SK-N-SH treated with all-trans-retinoic acid at 6 μM for 48 hours (cell line): ENCODE results near the gene C17orf114.

Source experiments
- ATAC-seq: fragments of 200-7000 bp; cut with Tn5 transposase; 3 replicates; pipeline ENCODE4 v1.9.1; 2020; ENCODE audit warnings: mild to moderate bottlenecking, moderate library complexity
- ARNTL ChIP-seq: fragments of 450-650 bp; formaldehyde crosslinking; IDR thresholded peaks from 2 replicates; pipeline ENCODE4 v1.5.0; 2020; ENCODE audit warnings: low read depth, mild to moderate bottlenecking, moderate library complexity, borderline replicate concordance
- CREB5 ChIP-seq: fragments of 250-450 bp; sonication (Bioruptor Pico); IDR thresholded peaks from 2 replicates; pipeline ENCODE4 v1.5.1; 2020; ENCODE audit warnings: low read depth, mild to moderate bottlenecking, moderate library complexity
- CSDC2 ChIP-seq: fragments of 250-450 bp; sonication (Bioruptor Pico); IDR thresholded peaks from 2 replicates; pipeline ENCODE4 v1.5.0; 2020; ENCODE audit warnings: mild to moderate bottlenecking, moderate library complexity
- ESRRG ChIP-seq: fragments of 250-450 bp; sonication (Bioruptor Pico); IDR thresholded peaks from 2 replicates; pipeline ENCODE4 v1.6.1; 2021; ENCODE audit warnings: mild to moderate bottlenecking
- GLIS3 ChIP-seq: fragments of 250-450 bp; sonication (Bioruptor Pico); IDR thresholded peaks from 2 replicates; pipeline ENCODE4 v1.5.0; 2020; ENCODE audit warnings: mild to moderate bottlenecking, moderate library complexity
- ISL1 ChIP-seq: fragments of 250-450 bp; sonication (Bioruptor Pico); IDR thresholded peaks from 2 replicates; pipeline ENCODE4 v2.1.2; 2022; ENCODE audit warnings: mild to moderate bottlenecking, moderate library complexity
- OSR1 ChIP-seq: fragments of 250-450 bp; sonication (Bioruptor Pico); IDR thresholded peaks from 2 replicates; pipeline ENCODE4 v1.8.0; 2022; ENCODE audit warnings: moderate library complexity, mild to moderate bottlenecking, inconsistent platforms
- PPARA ChIP-seq: fragments of 250-450 bp; sonication (Bioruptor Pico); IDR thresholded peaks from 2 replicates; pipeline ENCODE4 v1.5.0; 2020; ENCODE audit warnings: mild to moderate bottlenecking, borderline replicate concordance
- RARB ChIP-seq: fragments of 250-450 bp; sonication (Bioruptor Pico); IDR thresholded peaks from 2 replicates; pipeline ENCODE4 v1.8.0; 2021; ENCODE audit warnings: mild to moderate bottlenecking, moderate library complexity
- SNAI2 ChIP-seq: fragments of 250-450 bp; sonication (Bioruptor Pico); IDR thresholded peaks from 2 replicates; pipeline ENCODE4 v1.5.0; 2020; ENCODE audit warnings: mild to moderate bottlenecking, moderate library complexity
- TCF4 ChIP-seq: fragments of 250-450 bp; sonication (Bioruptor Pico); IDR thresholded peaks from 2 replicates; pipeline ENCODE4 v1.8.0; 2021; ENCODE audit warnings: mild to moderate bottlenecking, moderate library complexity, borderline replicate concordance
- TOX ChIP-seq: fragments of 250-450 bp; sonication (Bioruptor Pico); IDR thresholded peaks from 2 replicates; pipeline ENCODE4 v1.8.0; 2021; ENCODE audit warnings: mild to moderate bottlenecking, moderate library complexity, borderline replicate concordance
- ZFP3 ChIP-seq: fragments of 250-450 bp; sonication (Bioruptor Pico); IDR thresholded peaks from 2 replicates; pipeline ENCODE4 v1.5.0; 2020; ENCODE audit warnings: mild to moderate bottlenecking, moderate library complexity
- ZFP30 ChIP-seq: fragments of 450-650 bp; formaldehyde crosslinking; IDR thresholded peaks from 2 replicates; pipeline ENCODE4 v1.5.0; 2022; ENCODE audit warnings: mild to moderate bottlenecking, moderate library complexity
- ZNF565 ChIP-seq: fragments of 450-650 bp; formaldehyde crosslinking; conservative IDR thresholded peaks from 2 replicates; pipeline ENCODE4 v1.5.0; 2020; ENCODE audit warnings: low read depth, mild to moderate bottlenecking, moderate library complexity
- ZNF8 ChIP-seq: fragments of 450-650 bp; formaldehyde crosslinking; IDR thresholded peaks from 2 replicates; pipeline ENCODE4 v1.5.0; 2020; ENCODE audit warnings: mild to moderate bottlenecking, moderate library complexity
- TF ChIP-seq, protein P1 (sequence below): fragments of 250-450 bp; sonication (Bioruptor Pico); IDR thresholded peaks from 2 replicates; pipeline ENCODE4 v1.5.1; 2021; ENCODE audit warnings: mild to moderate bottlenecking, moderate library complexity
- TF ChIP-seq, protein P2 (sequence below): fragments of 250-450 bp; sonication (Bioruptor Pico); IDR thresholded peaks from 2 replicates; pipeline ENCODE4 v1.8.0; 2020; ENCODE audit warnings: mild to moderate bottlenecking, moderate library complexity, borderline replicate concordance

Gene C17orf114

GRCh38 chr17:4812690-4813089 is 10.6 kb upstream of the C17orf114 start:
- no peak for TF ChIP-seq RARB
- no peak for TF ChIP-seq TOX (CRISPR knock-in tag)
- no peak for TF ChIP-seq SNAI2
- ATAC-seq = no peak

- ATAC-seq = no peak
These were observed 9.3 kb upstream of the C17orf114 start for GRCh38 chr17:4811471-4811870.

GRCh38 chr17:4810696-4811290 is 8.7 kb upstream of the C17orf114 start:
- ATAC-seq = no peak
- TF ChIP-seq CREB5 (no peak), SNAI2 (no peak), ESRRG (CRISPR knock-in tag) (no peak), TOX (CRISPR knock-in tag) (no peak), OSR1 (no peak), ZNF8 (CRISPR knock-in tag) (no peak), PPARA (CRISPR knock-in tag) (no peak), ZFP3 (CRISPR knock-in tag) (no peak), CSDC2 (no peak), ISL1 (CRISPR knock-in tag) (no peak), ZNF565 (CRISPR knock-in tag) (no peak), TCF4 (CRISPR knock-in tag) (no peak)
- TF ChIP-seq, protein P1, sequence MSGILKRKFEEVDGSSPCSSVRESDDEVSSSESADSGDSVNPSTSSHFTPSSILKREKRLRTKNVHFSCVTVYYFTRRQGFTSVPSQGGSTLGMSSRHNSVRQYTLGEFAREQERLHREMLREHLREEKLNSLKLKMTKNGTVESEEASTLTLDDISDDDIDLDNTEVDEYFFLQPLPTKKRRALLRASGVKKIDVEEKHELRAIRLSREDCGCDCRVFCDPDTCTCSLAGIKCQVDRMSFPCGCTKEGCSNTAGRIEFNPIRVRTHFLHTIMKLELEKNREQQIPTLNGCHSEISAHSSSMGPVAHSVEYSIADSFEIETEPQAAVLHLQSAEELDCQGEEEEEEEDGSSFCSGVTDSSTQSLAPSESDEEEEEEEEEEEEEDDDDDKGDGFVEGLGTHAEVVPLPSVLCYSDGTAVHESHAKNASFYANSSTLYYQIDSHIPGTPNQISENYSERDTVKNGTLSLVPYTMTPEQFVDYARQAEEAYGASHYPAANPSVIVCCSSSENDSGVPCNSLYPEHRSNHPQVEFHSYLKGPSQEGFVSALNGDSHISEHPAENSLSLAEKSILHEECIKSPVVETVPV (CRISPR knock-in tag) = no peak

More at GRCh38 chr17:4811471-4811870, 9.3 kb upstream of the C17orf114 start:
- no peak for TF ChIP-seq ESRRG (CRISPR knock-in tag)
- no peak for TF ChIP-seq RARB
- TF ChIP-seq ARNTL (CRISPR knock-in tag) = no peak
- no peak for TF ChIP-seq OSR1
- TF ChIP-seq ZNF565 (CRISPR knock-in tag) = no peak
- no peak for TF ChIP-seq ZNF8 (CRISPR knock-in tag)

DNA sequence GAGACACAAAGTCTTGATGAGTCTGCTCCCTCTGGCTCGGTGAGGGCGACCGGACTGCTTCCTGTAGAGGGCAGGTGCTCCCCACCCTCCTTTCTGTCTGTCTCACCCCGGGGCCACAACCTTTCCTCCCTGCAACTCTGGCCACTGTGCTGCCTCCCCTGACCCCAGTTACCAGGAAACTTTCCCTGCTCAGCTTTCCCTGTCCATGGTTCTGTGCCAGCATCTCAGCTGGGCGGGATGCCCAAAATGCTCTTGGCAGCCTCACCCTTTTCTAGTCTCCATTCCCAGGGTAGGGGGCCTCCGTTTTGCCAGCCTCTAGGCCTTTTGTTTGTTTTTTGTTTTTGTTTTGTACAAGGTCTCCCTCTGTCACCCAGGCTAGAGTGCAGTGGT is 6.2 kb upstream of the C17orf114 start:
- ATAC-seq = no peak
- TF ChIP-seq ZFP30 (CRISPR knock-in tag) = no peak
- TF ChIP-seq CSDC2 = no peak
- TF ChIP-seq ZFP3 (CRISPR knock-in tag) = no peak
- no peak for TF ChIP-seq TOX (CRISPR knock-in tag)
- no peak for TF ChIP-seq CREB5
- TF ChIP-seq SNAI2 = no peak
- no peak for TF ChIP-seq GLIS3
- TF ChIP-seq, protein P1 (CRISPR knock-in tag) = no peak

- TF ChIP-seq PPARA (CRISPR knock-in tag) (no peak), ESRRG (CRISPR knock-in tag) (no peak), ZNF8 (CRISPR knock-in tag) (no peak)
- TF ChIP-seq, protein P2, sequence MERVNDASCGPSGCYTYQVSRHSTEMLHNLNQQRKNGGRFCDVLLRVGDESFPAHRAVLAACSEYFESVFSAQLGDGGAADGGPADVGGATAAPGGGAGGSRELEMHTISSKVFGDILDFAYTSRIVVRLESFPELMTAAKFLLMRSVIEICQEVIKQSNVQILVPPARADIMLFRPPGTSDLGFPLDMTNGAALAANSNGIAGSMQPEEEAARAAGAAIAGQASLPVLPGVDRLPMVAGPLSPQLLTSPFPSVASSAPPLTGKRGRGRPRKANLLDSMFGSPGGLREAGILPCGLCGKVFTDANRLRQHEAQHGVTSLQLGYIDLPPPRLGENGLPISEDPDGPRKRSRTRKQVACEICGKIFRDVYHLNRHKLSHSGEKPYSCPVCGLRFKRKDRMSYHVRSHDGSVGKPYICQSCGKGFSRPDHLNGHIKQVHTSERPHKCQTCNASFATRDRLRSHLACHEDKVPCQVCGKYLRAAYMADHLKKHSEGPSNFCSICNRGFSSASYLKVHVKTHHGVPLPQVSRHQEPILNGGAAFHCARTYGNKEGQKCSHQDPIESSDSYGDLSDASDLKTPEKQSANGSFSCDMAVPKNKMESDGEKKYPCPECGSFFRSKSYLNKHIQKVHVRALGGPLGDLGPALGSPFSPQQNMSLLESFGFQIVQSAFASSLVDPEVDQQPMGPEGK = no peak
- ATAC-seq = peak; percentile 51
These were observed 5.7 kb upstream of the C17orf114 start for GRCh38 chr17:4807605-4808377.
